K562 (cell line): ENCODE data around the gene HSD11B1L. TPM values are rescaled to one million over a fixed set of nuclear protein-coding genes. Genes with fewer than 3 reads are reported as not detected.
A peak's percentile ranks its signal among the peaks of the same experiment; 100 is the strongest.

Experiments used
- ARID1B ChIP-seq: fragments of 450-650 bp; IDR thresholded peaks from 2 replicates; pipeline ENCODE4 v1.6.1; 2016; ENCODE audit warnings: antibody characterized with exemption, mild to moderate bottlenecking, inconsistent platforms
- ARID2 ChIP-seq: fragments of 450-650 bp; IDR thresholded peaks from 2 replicates; pipeline ENCODE4 v1.6.1; 2017; ENCODE audit warnings: antibody characterized with exemption, mild to moderate bottlenecking
- CCNT2 ChIP-seq: IDR thresholded peaks from 2 replicates; pipeline ENCODE4 v1.6.1; 2011; ENCODE audit warnings: borderline replicate concordance, low read depth, mild to moderate bottlenecking, moderate library complexity, mixed read lengths, low read length; ENCODE audit not compliant: insufficient read length; ENCODE audit errors: extremely low read depth
- COPS2 ChIP-seq: fragments of 450-650 bp; conservative IDR thresholded peaks from 2 replicates; pipeline ENCODE4 v1.6.1; 2016; ENCODE audit warnings: mild to moderate bottlenecking, moderate library complexity
- GABPA ChIP-seq: fragments of 200-800 bp; sonication (Bioruptor generic); conservative IDR thresholded peaks from 2 replicates; pipeline ENCODE4 v1.6.1; 2016; ENCODE audit warnings: low read depth, missing genetic modification characterization, missing compliant biosample characterization
- HDAC3 ChIP-seq: fragments of 450-650 bp; IDR thresholded peaks from 2 replicates; pipeline ENCODE4 v1.6.1; 2018; ENCODE audit warnings: borderline replicate concordance, mild to moderate bottlenecking, moderate library complexity; ENCODE audit not compliant: partially characterized antibody
- HNRNPL ChIP-seq: fragments of 200-400 bp; formaldehyde crosslinking; IDR thresholded peaks from 2 replicates; pipeline ENCODE4 v1.6.1; 2017; ENCODE audit warnings: low read depth, mild to moderate bottlenecking, low read length
- ILF3 ChIP-seq: fragments of 450-650 bp; IDR thresholded peaks from 2 replicates; pipeline ENCODE4 v1.6.1; 2018; ENCODE audit warnings: antibody characterized with exemption, mild to moderate bottlenecking, moderate library complexity, borderline replicate concordance
- KDM2B ChIP-seq: fragments of 250-450 bp; sonication (Bioruptor Pico); IDR thresholded peaks from 2 replicates; pipeline ENCODE4 v1.8.0; 2021; ENCODE audit warnings: mild to moderate bottlenecking, moderate library complexity
- KLF1 ChIP-seq: fragments of 450-650 bp; IDR thresholded peaks from 2 replicates; pipeline ENCODE4 v1.6.1; 2016; ENCODE audit warnings: missing genetic modification characterization, missing compliant biosample characterization
- LARP7 ChIP-seq: fragments of 450-650 bp; IDR thresholded peaks from 2 replicates; pipeline ENCODE4 v1.6.1; 2016
- MEF2A ChIP-seq: IDR thresholded peaks from 2 replicates; pipeline ENCODE4 v1.6.1; 2011; ENCODE audit warnings: low read depth, mild to moderate bottlenecking, low read length, moderate library complexity; ENCODE audit not compliant: control insufficient read depth
- PML ChIP-seq: IDR thresholded peaks from 2 replicates; pipeline ENCODE4 v1.6.1; 2012; ENCODE audit warnings: low read length, inconsistent platforms
- POLR2H ChIP-seq: IDR thresholded peaks from 2 replicates; pipeline ENCODE4 v1.6.1; 2016; ENCODE audit warnings: missing genetic modification characterization, low read depth, mild to moderate bottlenecking, control low read depth, missing compliant biosample characterization, moderate library complexity
- RBM34 ChIP-seq: fragments of 200-400 bp; formaldehyde crosslinking; IDR thresholded peaks from 2 replicates; pipeline ENCODE4 v1.6.1; 2018; ENCODE audit warnings: low read length, borderline replicate concordance; ENCODE audit not compliant: insufficient read depth
- SLC30A9 ChIP-seq: fragments of 250-450 bp; sonication (Bioruptor Pico); IDR thresholded peaks from 2 replicates; pipeline ENCODE4 v1.8.0; 2022; ENCODE audit warnings: mild to moderate bottlenecking, moderate library complexity
- SMAD1 ChIP-seq: fragments of 150-350 bp; IDR thresholded peaks from 2 replicates; pipeline ENCODE4 v1.6.1; 2014; ENCODE audit warnings: low read length, low read depth; ENCODE audit not compliant: partially characterized antibody
- ZBTB7A ChIP-seq: IDR thresholded peaks from 2 replicates; pipeline ENCODE4 v1.6.1; 2011; ENCODE audit warnings: low read depth, mild to moderate bottlenecking, low read length, moderate library complexity, borderline replicate concordance; ENCODE audit not compliant: control insufficient read depth
- ZC3H11A ChIP-seq: IDR thresholded peaks from 2 replicates; pipeline ENCODE4 v1.6.1; 2012; ENCODE audit warnings: low read depth, low read length, improper control_type of control experiment
- ZNF263 ChIP-seq: sonication (generic); formaldehyde crosslinking; IDR thresholded peaks from 2 replicates; pipeline ENCODE4 v1.8.0; 2022; ENCODE audit warnings: mild to moderate bottlenecking, missing genetic modification reagents, borderline replicate concordance
- ZNF311 ChIP-seq: fragments of 250-450 bp; sonication (Bioruptor Pico); IDR thresholded peaks from 2 replicates; pipeline ENCODE4 v1.4.0; 2020; ENCODE audit warnings: mild to moderate bottlenecking, moderate library complexity
- ZNF347 ChIP-seq: fragments of 450-650 bp; formaldehyde crosslinking; IDR thresholded peaks from 2 replicates; pipeline ENCODE4 v1.4.0; 2020; ENCODE audit warnings: low read depth, mild to moderate bottlenecking, moderate library complexity
- polyA plus RNA-seq, 8 experiments: library from polyadenylated mRNA; depleted of rRNA in 4 of 8; stranded (reverse) in 5 of 8; unstranded in 3 of 8; fragments of >200 nt; fragmentation: Nextera tagmentation in 2 of 8; fragmentation: Illumina TruSeq in 1 of 8; extraction: Ambion mirVana in 2 of 8; extraction: Trizol in 1 of 8; gene quantifications; 2 replicates each; pipeline versions ENCODE4 v1.2.1 to v1.2.3, GENCODE V29; 2011 to 2014; ENCODE audit warnings: inconsistent platforms in 1 of 8, missing spikeins in 1 of 8
- total RNA-seq, 7 experiments: library from RNA; depleted of rRNA in 6 of 7; stranded (reverse); fragments of >200 nt in 6 of 7; fragmentation: Illumina TruSeq in 2 of 7; extraction: Trizol in 2 of 7; gene quantifications; 2 replicates each; pipeline versions ENCODE4 v1.2.1 to v1.2.3, GENCODE V29; 2011 to 2021; ENCODE audit warnings: low replicate concordance in 1 of 7
- TF ChIP-seq, protein P1 (sequence below): fragments of 450-650 bp; IDR thresholded peaks from 2 replicates; pipeline ENCODE4 v1.7.1; 2018; ENCODE audit warnings: mild to moderate bottlenecking, low read depth; ENCODE audit not compliant: partially characterized antibody
- TF ChIP-seq, protein P2 (sequence below): sonication (generic); formaldehyde crosslinking; IDR thresholded peaks from 2 replicates; pipeline ENCODE4 v1.9.0; 2022; ENCODE audit warnings: mild to moderate bottlenecking, missing genetic modification reagents
- TF ChIP-seq, protein P3 (sequence below): fragments of 250-450 bp; sonication (Bioruptor Pico); IDR thresholded peaks from 2 replicates; pipeline ENCODE4 v1.5.0; 2021

The HSD11B1L gene
- total and polyA plus RNA-seq, 9 of the 15 experiments (the other 6 are each of a cell fraction or from before 2014, with no cell fraction given) = 0.31 to 7.7 (median 2.3) TPM

DNA sequence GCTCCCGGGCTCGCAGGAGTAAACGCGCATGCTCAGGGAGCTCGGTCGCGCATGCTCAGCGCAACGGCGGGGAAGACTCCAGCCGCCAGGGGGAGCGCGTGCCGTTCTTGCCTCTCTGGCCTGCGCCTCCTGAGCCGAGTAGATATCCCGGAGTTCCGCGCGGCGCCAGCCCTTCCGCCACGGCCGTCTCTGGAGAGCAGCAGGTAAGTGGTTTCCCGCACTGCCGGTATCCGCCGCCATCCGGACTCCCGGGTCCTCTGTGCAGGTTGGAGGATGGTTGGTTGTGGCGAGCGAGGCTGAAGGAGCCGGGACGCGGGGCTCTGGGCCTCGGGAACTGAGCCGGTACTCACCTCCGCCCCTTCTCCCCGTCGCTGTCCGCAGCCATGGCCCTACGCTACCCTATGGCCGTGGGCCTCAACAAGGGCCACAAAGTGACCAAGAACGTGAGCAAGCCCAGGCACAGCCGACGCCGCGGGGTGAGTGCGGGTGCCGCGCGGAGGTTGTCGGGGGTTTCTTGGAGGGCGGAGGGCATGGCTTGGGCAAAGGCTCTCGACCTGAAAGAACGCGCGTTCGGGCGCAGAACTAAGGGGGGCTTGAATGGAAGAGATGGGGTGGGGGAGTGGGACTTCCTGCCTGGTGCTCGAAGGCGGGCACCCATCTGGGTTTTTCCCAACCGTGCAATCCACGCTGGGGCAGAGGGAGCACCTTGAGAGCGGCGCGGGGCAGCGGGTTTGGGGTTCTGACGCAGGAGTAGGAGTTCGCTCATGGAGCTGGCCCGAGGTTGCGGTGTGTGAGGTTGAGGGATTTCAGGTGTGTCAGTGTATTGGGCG is 9.5 kb downstream of the HSD11B1L start, which contains the start of gene RPL36 (continued):
- TF ChIP-seq, protein P1, sequence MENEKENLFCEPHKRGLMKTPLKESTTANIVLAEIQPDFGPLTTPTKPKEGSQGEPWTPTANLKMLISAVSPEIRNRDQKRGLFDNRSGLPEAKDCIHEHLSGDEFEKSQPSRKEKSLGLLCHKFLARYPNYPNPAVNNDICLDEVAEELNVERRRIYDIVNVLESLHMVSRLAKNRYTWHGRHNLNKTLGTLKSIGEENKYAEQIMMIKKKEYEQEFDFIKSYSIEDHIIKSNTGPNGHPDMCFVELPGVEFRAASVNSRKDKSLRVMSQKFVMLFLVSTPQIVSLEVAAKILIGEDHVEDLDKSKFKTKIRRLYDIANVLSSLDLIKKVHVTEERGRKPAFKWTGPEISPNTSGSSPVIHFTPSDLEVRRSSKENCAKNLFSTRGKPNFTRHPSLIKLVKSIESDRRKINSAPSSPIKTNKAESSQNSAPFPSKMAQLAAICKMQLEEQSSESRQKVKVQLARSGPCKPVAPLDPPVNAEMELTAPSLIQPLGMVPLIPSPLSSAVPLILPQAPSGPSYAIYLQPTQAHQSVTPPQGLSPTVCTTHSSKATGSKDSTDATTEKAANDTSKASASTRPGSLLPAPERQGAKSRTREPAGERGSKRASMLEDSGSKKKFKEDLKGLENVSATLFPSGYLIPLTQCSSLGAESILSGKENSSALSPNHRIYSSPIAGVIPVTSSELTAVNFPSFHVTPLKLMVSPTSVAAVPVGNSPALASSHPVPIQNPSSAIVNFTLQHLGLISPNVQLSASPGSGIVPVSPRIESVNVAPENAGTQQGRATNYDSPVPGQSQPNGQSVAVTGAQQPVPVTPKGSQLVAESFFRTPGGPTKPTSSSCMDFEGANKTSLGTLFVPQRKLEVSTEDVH = peak; percentile 68
- TF ChIP-seq MEF2A (no peak), ZBTB7A (no peak; the same call in 1 of the 2 replicates), SMAD1 (peak; percentile 78), ILF3 (no peak; the same call in 1 of the 2 replicates), GABPA (peak; percentile 83), KLF1 (tag) (peak; percentile 67), ZNF311 (CRISPR knock-in tag) (no peak), COPS2 (no peak), ARID2 (no peak), LARP7 (peak; percentile 90), KDM2B (CRISPR knock-in tag) (no peak), POLR2H (tag) (peak; percentile 96), ZC3H11A (no peak), ZNF263 (CRISPR knock-in tag) (no peak; the same call in 1 of the 2 replicates), PML (peak; percentile 94), RBM34 (no peak), ARID1B (peak; percentile 44), ZNF347 (CRISPR knock-in tag) (no peak), SLC30A9 (CRISPR knock-in tag) (no peak), HNRNPL (peak; percentile 76; the same call in 1 of the 2 replicates), CCNT2 (peak; percentile 57), HDAC3 (no peak)
- TF ChIP-seq, protein P2, sequence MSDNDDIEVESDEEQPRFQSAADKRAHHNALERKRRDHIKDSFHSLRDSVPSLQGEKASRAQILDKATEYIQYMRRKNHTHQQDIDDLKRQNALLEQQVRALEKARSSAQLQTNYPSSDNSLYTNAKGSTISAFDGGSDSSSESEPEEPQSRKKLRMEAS (CRISPR knock-in tag) = peak; percentile 93
- TF ChIP-seq, protein P3, sequence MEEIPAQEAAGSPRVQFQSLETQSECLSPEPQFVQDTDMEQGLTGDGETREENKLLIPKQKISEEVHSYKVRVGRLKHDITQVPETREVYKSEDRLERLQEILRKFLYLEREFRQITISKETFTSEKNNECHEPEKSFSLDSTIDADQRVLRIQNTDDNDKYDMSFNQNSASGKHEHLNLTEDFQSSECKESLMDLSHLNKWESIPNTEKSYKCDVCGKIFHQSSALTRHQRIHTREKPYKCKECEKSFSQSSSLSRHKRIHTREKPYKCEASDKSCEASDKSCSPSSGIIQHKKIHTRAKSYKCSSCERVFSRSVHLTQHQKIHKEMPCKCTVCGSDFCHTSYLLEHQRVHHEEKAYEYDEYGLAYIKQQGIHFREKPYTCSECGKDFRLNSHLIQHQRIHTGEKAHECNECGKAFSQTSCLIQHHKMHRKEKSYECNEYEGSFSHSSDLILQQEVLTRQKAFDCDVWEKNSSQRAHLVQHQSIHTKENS (CRISPR knock-in tag) = no peak
